Small intestine (tissue), 7 donors: ENCODE data around the gene NXPH2. TPM values are rescaled to one million over a fixed set of nuclear protein-coding genes. Genes with fewer than 3 reads are reported as not detected.
"Not testable (repeated sequence)": the region's sequence is repeated elsewhere in the genome, so short reads cannot be mapped to it uniquely, and the experiment has no call there.

Source experiments
- DNase-seq, 2 donors: peaks; one replicate each; pipeline versions ENCODE4 v3.0.0 to v3.0.0-alpha.2; 2013
- FAIRE-seq: peaks from 2 replicates; lab custom pipeline; 2012; peaks lifted over from hg19 to GRCh38; lab: Jason Lieb, UNC
- H3K27ac ChIP-seq, 3 donors: one replicate each; pipeline ENCODE4 v1.5.1; 2013; ENCODE audit warnings: low read length in 2 of 3, mild to moderate bottlenecking in 2 of 3, control low read depth in 1 of 3, inconsistent platforms in 1 of 3, low read depth in 1 of 3, moderate library complexity in 1 of 3
- H3K27me3 ChIP-seq, 3 donors: one replicate each; pipeline ENCODE4 v1.6.1; 2013; ENCODE audit warnings: low read length in 3 of 3, inconsistent platforms in 1 of 3; ENCODE audit not compliant: control insufficient read depth in 3 of 3, insufficient read depth in 3 of 3
- H3K36me3 ChIP-seq, 3 donors: one replicate each; pipeline ENCODE4 v1.6.1; 2013; ENCODE audit warnings: low read length in 3 of 3, inconsistent platforms in 1 of 3, low read depth in 1 of 3, mild to moderate bottlenecking in 1 of 3, moderate library complexity in 1 of 3; ENCODE audit not compliant: control insufficient read depth in 3 of 3, insufficient read depth in 2 of 3
- H3K4me1 ChIP-seq, 3 donors: one replicate each; pipeline ENCODE4 v1.6.1; 2013; ENCODE audit warnings: low read length in 2 of 3, inconsistent platforms in 1 of 3, low read depth in 1 of 3, mild to moderate bottlenecking in 1 of 3, moderate library complexity in 1 of 3; ENCODE audit not compliant: control insufficient read depth in 3 of 3, insufficient read depth in 2 of 3
- H3K4me3 ChIP-seq, 3 donors: one replicate each; pipeline ENCODE4 v1.5.1; 2013; ENCODE audit warnings: low read length in 3 of 3, control low read depth in 1 of 3, inconsistent platforms in 1 of 3, low read depth in 1 of 3, mild to moderate bottlenecking in 1 of 3, moderate library complexity in 1 of 3
- H3K9me3 ChIP-seq, 2 donors: one replicate each; pipeline ENCODE4 v1.6.1; 2013; ENCODE audit warnings: low read depth in 1 of 2, low read length in 1 of 2; ENCODE audit not compliant: control insufficient read depth in 2 of 2, insufficient read depth in 1 of 2
- WGBS, 3 donors: extraction: QIAGEN DNeasy Blood & Tissue Kit; methylation state at CpG; one replicate each; pipeline ENCODE4 v1.1.7; 2013; 5-methylcytosine and 5-hydroxymethylcytosine counted together
- polyA plus RNA-seq, 4 donors: library from polyadenylated mRNA; stranded (reverse) in 3 of 4; unstranded in 1 of 4; fragments of 200-250 nt in 3 of 4; fragments of 120-200 nt in 1 of 4; gene quantifications; one replicate each; pipeline versions ENCODE4 v1.2.1 to v1.2.3, GENCODE V29; 2013
- donor health status: healthy with polysubstance abuse.
- donor health status: control.
- donor health status: control.
- donor health status: Bipolar disorder and iron deficiency.
- donor health status: healthy.

NXPH2 gene
- polyA plus RNA-seq, 4 donors = 0.24 TPM; not detected in 2

DNA sequence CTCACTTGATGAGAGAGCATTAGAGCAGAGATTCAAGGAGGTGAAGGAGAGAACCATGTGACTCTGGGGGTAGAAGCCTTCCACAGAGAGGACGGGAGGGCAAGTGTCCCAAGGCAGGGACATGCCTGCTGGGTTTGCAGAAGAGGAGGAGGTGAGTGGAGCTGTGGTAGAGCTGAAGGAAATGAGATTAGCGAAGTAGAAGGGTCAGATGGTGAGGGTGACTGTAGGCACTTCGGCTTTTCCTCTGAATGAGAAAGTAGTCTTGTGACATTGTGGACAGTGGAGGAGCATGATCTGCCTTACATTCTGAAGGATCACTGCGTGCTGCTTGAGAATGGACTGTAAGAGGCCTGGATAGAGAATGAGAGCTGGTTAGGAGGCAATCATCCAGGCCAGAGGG lies 126.0 kb downstream of the NXPH2 start:
- 77 to 85% (median 81%) methylated on average over 4 of the region's 4 CpGs for WGBS, 3 donors
- DNase-seq = no peak
- no peaks in the 10 kb centered on the region for H3K36me3 ChIP-seq
- H3K4me3 ChIP-seq = no peak overlapping the region
- no peaks in the 10 kb centered on the region for H3K4me1 ChIP-seq
- H3K27me3 ChIP-seq = no peaks in the 10 kb centered on the region
- H3K9me3 ChIP-seq = no peaks in the 10 kb centered on the region
- no peak for FAIRE-seq
- H3K27ac ChIP-seq = no peak overlapping the region

GRCh38 chr2:138652378-138652777 lies 127.8 kb downstream of the NXPH2 start:
- Histone ChIP-seq H3K27me3 (no peaks in the 10 kb centered on the region), H3K36me3 (no peaks in the 10 kb centered on the region), H3K9me3 (no peaks in the 10 kb centered on the region), H3K27ac (no peak overlapping the region), H3K4me1 (no peaks in the 10 kb centered on the region), H3K4me3 (no peak overlapping the region)
- WGBS, 3 donors = 48 to 68% (median 62%) methylated on average over 5 of the region's 5 CpGs
- DNase-seq = no peak
- no peak for FAIRE-seq

GRCh38 chr2:138649571-138649970 lies 130.6 kb downstream of the NXPH2 start:
- Histone ChIP-seq H3K4me1 (no peaks in the 10 kb centered on the region), H3K36me3 (no peaks in the 10 kb centered on the region), H3K4me3 (no peak overlapping the region), H3K27me3 (no peaks in the 10 kb centered on the region), H3K9me3 (no peaks in the 10 kb centered on the region), H3K27ac (no peak overlapping the region)
- DNase-seq (no peak), FAIRE-seq (no peak)
- 9 to 44% (median 30%) methylated on average over 1 of the region's 1 CpG for WGBS, 3 donors

DNA sequence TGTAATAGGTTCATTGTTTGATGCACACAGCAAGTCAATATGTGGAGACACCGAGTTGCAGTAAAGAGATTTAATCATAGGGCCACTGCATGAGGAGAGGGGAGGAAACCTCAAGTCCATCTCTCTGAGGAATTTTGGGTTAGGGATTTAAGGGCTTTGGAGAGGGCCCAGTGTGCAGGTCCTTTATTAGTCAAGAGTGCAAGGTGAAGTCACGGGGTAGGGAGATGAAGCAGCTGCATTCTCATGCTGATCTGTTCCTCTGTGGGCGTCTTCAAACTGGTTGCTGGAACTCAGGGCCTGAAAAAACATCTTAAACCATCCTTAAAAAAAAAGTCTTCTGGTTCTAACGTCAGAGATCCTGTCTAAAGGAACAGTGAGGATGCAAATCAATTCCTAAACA lies 131.6 kb downstream of the NXPH2 start:
- H3K27ac ChIP-seq = no peak overlapping the region
- no peak for DNase-seq
- no peaks in the 10 kb centered on the region for H3K27me3 ChIP-seq
- WGBS, 3 donors = 45 to 66% (median 60%) methylated on average over 4 of the region's 4 CpGs
- no peaks in the 10 kb centered on the region for H3K4me1 ChIP-seq
- H3K9me3 ChIP-seq = no peaks in the 10 kb centered on the region
- no peaks in the 10 kb centered on the region for H3K36me3 ChIP-seq
- H3K4me3 ChIP-seq = no peak overlapping the region
- no peak for FAIRE-seq

GRCh38 chr2:138644776-138645175 lies 135.4 kb downstream of the NXPH2 start:
- not testable (repeated sequence) for H3K4me1 ChIP-seq, FAIRE-seq, H3K4me3 ChIP-seq, H3K27ac ChIP-seq, H3K36me3 ChIP-seq, DNase-seq, H3K9me3 ChIP-seq, H3K27me3 ChIP-seq
- WGBS, 3 donors = 87 to 90% (median 88%) methylated on average over 10 of the region's 10 CpGs

- no peak for FAIRE-seq
- DNase-seq = no peak
- no peaks in the 10 kb centered on the region for H3K4me1 ChIP-seq
- no peaks in the 10 kb centered on the region for H3K9me3 ChIP-seq
- no peak overlapping the region for H3K27ac ChIP-seq
- no peak overlapping the region for H3K4me3 ChIP-seq
- H3K27me3 ChIP-seq = no peaks in the 10 kb centered on the region
- WGBS, 3 donors = 72 to 83% (median 81%) methylated on average over 9 of the region's 9 CpGs
- H3K36me3 ChIP-seq = no peaks in the 10 kb centered on the region
These were observed 139.1 kb downstream of the NXPH2 start for GRCh38 chr2:138640921-138641676.

- no peak for FAIRE-seq
- no peak for DNase-seq
These were observed 142.5 kb downstream of the NXPH2 start for GRCh38 chr2:138637686-138638085.

DNA sequence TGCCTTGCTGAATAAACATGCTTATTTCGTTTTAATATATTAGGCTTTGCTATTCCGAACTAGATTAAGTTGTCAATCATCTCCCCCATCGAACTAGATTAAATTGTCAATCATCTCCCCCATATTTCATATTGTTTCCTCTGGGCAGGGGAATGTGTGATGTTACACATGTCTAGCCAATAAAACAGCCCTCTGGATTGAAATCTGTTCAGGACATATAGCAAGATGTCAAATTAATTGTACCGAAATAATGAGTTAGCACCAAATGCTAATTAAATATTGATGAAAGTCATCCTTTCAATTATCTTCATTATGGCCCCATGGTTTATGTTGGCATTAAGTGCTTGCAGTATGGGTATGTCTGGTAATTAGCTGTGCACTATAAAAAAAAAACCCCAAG lies 143.1 kb downstream of the NXPH2 start:
- Histone ChIP-seq H3K4me1 (no peaks in the 10 kb centered on the region), H3K4me3 (no peak overlapping the region), H3K36me3 (no peaks in the 10 kb centered on the region), H3K9me3 (no peaks in the 10 kb centered on the region), H3K27ac (no peak overlapping the region), H3K27me3 (no peaks in the 10 kb centered on the region)
- DNase-seq (no peak), FAIRE-seq (no peak)
- 75 to 85% (median 80%) methylated on average over 4 of the region's 4 CpGs for WGBS, 3 donors

More at GRCh38 chr2:138637686-138638085, 142.5 kb downstream of the NXPH2 start:
- Histone ChIP-seq H3K27me3 (no peaks in the 10 kb centered on the region), H3K4me1 (no peaks in the 10 kb centered on the region), H3K9me3 (no peaks in the 10 kb centered on the region), H3K4me3 (no peak overlapping the region), H3K36me3 (no peaks in the 10 kb centered on the region), H3K27ac (no peak overlapping the region)
- 59 to 78% (median 60%) methylated on average over 4 to 5 of the region's 5 CpGs for WGBS, 3 donors

DNA sequence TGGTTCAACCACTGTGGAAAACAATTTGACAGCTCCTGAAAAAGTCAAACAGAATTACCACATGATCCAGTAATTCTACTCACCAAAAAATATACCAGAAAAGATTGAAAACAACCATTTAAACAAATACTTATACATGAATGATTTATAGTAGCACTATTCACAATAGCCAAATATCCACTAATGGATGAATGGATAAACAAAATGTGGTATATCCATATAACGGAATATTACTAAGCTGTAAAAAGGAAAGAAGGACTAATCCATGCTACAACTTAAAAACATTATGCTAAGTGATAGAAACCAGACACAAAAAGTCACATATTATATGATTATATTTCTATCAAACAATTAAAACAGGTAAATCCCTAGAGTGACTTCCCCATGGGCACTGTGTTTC lies 147.1 kb downstream of the NXPH2 start:
- Histone ChIP-seq H3K27me3 (no peaks in the 10 kb centered on the region), H3K4me1 (no peaks in the 10 kb centered on the region), H3K4me3 (no peak overlapping the region), H3K36me3 (no peaks in the 10 kb centered on the region), H3K9me3 (no peaks in the 10 kb centered on the region), H3K27ac (no peak overlapping the region)
- 83 to 86% (median 84%) methylated on average over 1 of the region's 1 CpG for WGBS, 3 donors
- FAIRE-seq (no peak), DNase-seq (no peak)
